BLaER1 treated with 17β-estradiol and CSF1 and Interleukin-3, amounts not matched to agents 10 nM and 100 nM (cell line): ENCODE data around the gene C16orf74.
A peak's percentile ranks its signal among the peaks of the same experiment; 100 is the strongest.

Source experiments
- H3K27ac ChIP-seq, 11 experiments: shearing (Covaris generic); formaldehyde crosslinking; 2 replicates each; pipeline ENCODE4 v1.8.1; 2022
- H3K27me3 ChIP-seq, 11 experiments: shearing (Covaris generic); formaldehyde crosslinking; 2 replicates each; pipeline ENCODE4 v1.8.1; 2022
- H3K36me3 ChIP-seq, 11 experiments: shearing (Covaris generic); formaldehyde crosslinking; 2 replicates each; pipeline ENCODE4 v1.8.1; 2022
- H3K4me1 ChIP-seq, 10 experiments: shearing (Covaris generic); formaldehyde crosslinking; 2 replicates each; pipeline ENCODE4 v1.8.1; 2022
- H3K4me2 ChIP-seq, 11 experiments: shearing (Covaris generic); formaldehyde crosslinking; 2 replicates each; pipeline ENCODE4 v1.8.1; 2022
- H3K4me3 ChIP-seq, 10 experiments: shearing (Covaris generic); formaldehyde crosslinking; 2 replicates each; pipeline ENCODE4 v1.8.1; 2022
- H3K9ac ChIP-seq, 11 experiments: shearing (Covaris generic); formaldehyde crosslinking; 2 replicates each; pipeline ENCODE4 v1.8.1; 2022
- H3K9me3 ChIP-seq, 11 experiments: shearing (Covaris generic); formaldehyde crosslinking; replicated peaks in 1 of 11; 2 replicates each; pipeline ENCODE4 v1.8.1; 2022
- H4K20me1 ChIP-seq, 11 experiments: shearing (Covaris generic); formaldehyde crosslinking; 2 replicates each; pipeline ENCODE4 v1.8.1; 2022
- Cebpa-rat ChIP-seq, 11 experiments: shearing (Covaris generic); IDR thresholded peaks; 2 replicates each; pipeline ENCODE4 v1.8.1; 2022

C16orf74 gene

GRCh38 chr16:85794696-85795095 lies 43.8 kb upstream of the C16orf74 start:
- TF ChIP-seq Cebpa-rat (IDR thresholded peaks at IDR 0.05) = no peak
- H3K9ac ChIP-seq = no peak overlapping the region
- no peak overlapping the region for H3K27ac ChIP-seq
- H3K4me3 ChIP-seq = no peak overlapping the region
- H4K20me1 ChIP-seq = peaks cover 77 to 96% (median 93%) of the 10 kb centered on the region in 11 experiments; a peak in 21 of 22 replicates
- no peaks in the 10 kb centered on the region for H3K9me3 ChIP-seq
- peaks cover 11 to 30% (median 14%) of the 10 kb centered on the region in 10 experiments for H3K4me1 ChIP-seq
- no peak overlapping the region for H3K4me2 ChIP-seq
- peaks cover 50 to 84% (median 73%) of the 10 kb centered on the region in 11 experiments for H3K36me3 ChIP-seq
- no peaks in the 10 kb centered on the region for H3K27me3 ChIP-seq

GRCh38 chr16:85793662-85794298 lies 42.9 kb upstream of the C16orf74 start:
- Histone ChIP-seq H3K27ac (no peak overlapping the region), H4K20me1 (peaks cover 86 to 100% (median 100%) of the 10 kb centered on the region in 11 experiments), H3K4me2 (no peak overlapping the region), H3K9me3 (no peaks in the 10 kb centered on the region), H3K27me3 (no peaks in the 10 kb centered on the region), H3K4me1 (peaks cover 11 to 40% (median 14%) of the 10 kb centered on the region in 10 experiments), H3K4me3 (no peak overlapping the region), H3K36me3 (peaks cover 52 to 93% (median 81%) of the 10 kb centered on the region in 11 experiments), H3K9ac (no peak overlapping the region; a peak in 1 of 22 replicates)
- TF ChIP-seq Cebpa-rat (IDR thresholded peaks at IDR 0.05) = no peak

- Histone ChIP-seq H3K4me2 (peak overlapping the region in 3 of 11 experiments; percentile 35 to 62 (median 37); a peak in 6 of 22 replicates), H3K27me3 (no peaks in the 10 kb centered on the region), H3K9me3 (no peaks in the 10 kb centered on the region), H3K36me3 (peaks cover 70 to 100% (median 95%) of the 10 kb centered on the region in 11 experiments), H3K9ac (no peak overlapping the region), H3K4me3 (no peak overlapping the region), H4K20me1 (peaks cover 73 to 100% (median 100%) of the 10 kb centered on the region in 11 experiments), H3K4me1 (peaks cover 0 to 22% (median 0%) of the 10 kb centered on the region in 10 experiments; a peak in 8 of 20 replicates), H3K27ac (no peak overlapping the region)
- no peak for TF ChIP-seq Cebpa-rat (IDR thresholded peaks at IDR 0.05)
Observed at GRCh38 chr16:85789773-85790172, 38.9 kb upstream of the C16orf74 start.

GRCh38 chr16:85788819-85789218 lies 37.9 kb upstream of the C16orf74 start:
- H3K9me3 ChIP-seq = no peaks in the 10 kb centered on the region
- TF ChIP-seq Cebpa-rat (IDR thresholded peaks at IDR 0.05) = no peak
- no peaks in the 10 kb centered on the region for H3K27me3 ChIP-seq
- peaks cover 0 to 22% (median 0%) of the 10 kb centered on the region in 10 experiments; a peak in 8 of 20 replicates for H3K4me1 ChIP-seq
- peak overlapping the region in 1 of 11 experiments; percentile 40; a peak in 1 of 22 replicates for H3K9ac ChIP-seq
- peaks cover 68 to 100% (median 99%) of the 10 kb centered on the region in 11 experiments for H4K20me1 ChIP-seq
- H3K4me2 ChIP-seq = peak overlapping the region in 3 of 11 experiments; percentile 35 to 62 (median 37); a peak in 6 of 22 replicates
- H3K27ac ChIP-seq = no peak overlapping the region
- no peak overlapping the region for H3K4me3 ChIP-seq
- peaks cover 70 to 100% (median 92%) of the 10 kb centered on the region in 11 experiments for H3K36me3 ChIP-seq

GRCh38 chr16:85785927-85786326 lies 35.0 kb upstream of the C16orf74 start:
- peaks cover 61 to 100% (median 99%) of the 10 kb centered on the region in 11 experiments for H4K20me1 ChIP-seq
- no peak overlapping the region for H3K4me3 ChIP-seq
- H3K36me3 ChIP-seq = peaks cover 73 to 100% (median 92%) of the 10 kb centered on the region in 11 experiments

GRCh38 chr16:85784813-85785212 lies 33.9 kb upstream of the C16orf74 start:
- Histone ChIP-seq H3K9ac (no peak overlapping the region), H3K4me1 (peaks cover 0 to 13% (median 0%) of the 10 kb centered on the region in 10 experiments; a peak in 8 of 20 replicates), H4K20me1 (peaks cover 55 to 100% (median 98%) of the 10 kb centered on the region in 11 experiments), H3K27ac (no peak overlapping the region), H3K36me3 (peaks cover 85 to 100% (median 94%) of the 10 kb centered on the region in 11 experiments), H3K4me3 (no peak overlapping the region), H3K27me3 (no peaks in the 10 kb centered on the region), H3K9me3 (no peaks in the 10 kb centered on the region), H3K4me2 (no peak overlapping the region)
- TF ChIP-seq Cebpa-rat (IDR thresholded peaks at IDR 0.05) = no peak

More at GRCh38 chr16:85785927-85786326, 35.0 kb upstream of the C16orf74 start:
- Histone ChIP-seq H3K4me1 (peaks cover 0 to 22% (median 0%) of the 10 kb centered on the region in 10 experiments; a peak in 8 of 20 replicates), H3K9ac (no peak overlapping the region), H3K9me3 (no peaks in the 10 kb centered on the region), H3K27ac (no peak overlapping the region), H3K4me2 (no peak overlapping the region), H3K27me3 (no peaks in the 10 kb centered on the region)
- no peak for TF ChIP-seq Cebpa-rat (IDR thresholded peaks at IDR 0.05)

- Histone ChIP-seq H3K36me3 (peaks cover 91 to 100% (median 94%) of the 10 kb centered on the region in 11 experiments), H3K4me3 (no peak overlapping the region), H3K27me3 (no peaks in the 10 kb centered on the region), H3K9me3 (no peaks in the 10 kb centered on the region), H3K27ac (no peak overlapping the region), H3K9ac (peak overlapping the region in 1 of 11 experiments; percentile 10; a peak in 1 of 22 replicates), H3K4me1 (no peaks in the 10 kb centered on the region), H3K4me2 (no peak overlapping the region), H4K20me1 (peaks cover 53 to 97% (median 89%) of the 10 kb centered on the region in 11 experiments; a peak in 21 of 22 replicates)
- TF ChIP-seq Cebpa-rat (IDR thresholded peaks at IDR 0.05) = no peak
Observed at GRCh38 chr16:85783441-85783840, 32.5 kb upstream of the C16orf74 start.

GRCh38 chr16:85782451-85782850 lies 31.6 kb upstream of the C16orf74 start:
- Histone ChIP-seq H3K9me3 (no peaks in the 10 kb centered on the region), H3K4me3 (no peak overlapping the region), H4K20me1 (peaks cover 46 to 95% (median 79%) of the 10 kb centered on the region in 11 experiments; a peak in 21 of 22 replicates), H3K27me3 (no peaks in the 10 kb centered on the region), H3K36me3 (peaks cover 91 to 100% (median 94%) of the 10 kb centered on the region in 11 experiments), H3K9ac (0 out of 22 replicates have a peak overlapping the region, but pooled peaks of 1 of the 11 experiments have one; percentile 9), H3K27ac (no peak overlapping the region), H3K4me1 (no peaks in the 10 kb centered on the region), H3K4me2 (no peak overlapping the region)
- TF ChIP-seq Cebpa-rat (IDR thresholded peaks at IDR 0.05) = no peak

GRCh38 chr16:85781695-85782370 lies 30.9 kb upstream of the C16orf74 start:
- Histone ChIP-seq H3K4me1 (no peaks in the 10 kb centered on the region), H3K9ac (peak overlapping the region in 1 of 11 experiments; percentile 9; a peak in 1 of 22 replicates), H3K4me3 (no peak overlapping the region), H4K20me1 (peaks cover 39 to 90% (median 73%) of the 10 kb centered on the region in 11 experiments; a peak in 21 of 22 replicates), H3K9me3 (no peaks in the 10 kb centered on the region), H3K27ac (no peak overlapping the region), H3K4me2 (no peak overlapping the region), H3K36me3 (peaks cover 90 to 100% (median 94%) of the 10 kb centered on the region in 11 experiments), H3K27me3 (no peaks in the 10 kb centered on the region)
- TF ChIP-seq Cebpa-rat (IDR thresholded peaks at IDR 0.05) = no peak
